HG02798 (cell line): ENCODE results near the gene THAP12.

Experiments used
- ATAC-seq: cut with Tn5 transposase; IDR thresholded peaks from one replicate; pipeline ENCODE4 v1.9.1; 2021; ENCODE audit warnings: mild to moderate bottlenecking; ENCODE audit not compliant: unreplicated experiment, poor library complexity

The THAP12 gene

GRCh38 chr11:76382209-76382608 is 1.3 kb upstream of the THAP12 start:
- ATAC-seq: no peak

- no peak for ATAC-seq
These were observed 564 bp downstream of the THAP12 start for GRCh38 chr11:76380159-76380976.

GRCh38 chr11:76379807-76380158 is 1.1 kb downstream of the THAP12 start:
- no peak for ATAC-seq

GRCh38 chr11:76376746-76377558 is 4.0 kb downstream of the THAP12 start:
- no peak for ATAC-seq

GRCh38 chr11:76371170-76371569 is 9.8 kb downstream of the THAP12 start:
- ATAC-seq: peak; percentile 52

GRCh38 chr11:76369406-76369805 is 11.5 kb downstream of the THAP12 start:
- ATAC-seq: no peak

- ATAC-seq: no peak
These were observed 12.4 kb downstream of the THAP12 start for GRCh38 chr11:76368490-76368889.

- ATAC-seq: no peak
These were observed 15.8 kb downstream of the THAP12 start for GRCh38 chr11:76365038-76365679.

- no peak for ATAC-seq
These were observed 18.2 kb downstream of the THAP12 start for GRCh38 chr11:76362716-76363115.

- no peak for ATAC-seq
These were observed 19.2 kb downstream of the THAP12 start for GRCh38 chr11:76361776-76362175.

- ATAC-seq: no peak
These were observed 19.6 kb downstream of the THAP12 start for GRCh38 chr11:76361374-76361773.

GRCh38 chr11:76355172-76355571 is 25.8 kb downstream of the THAP12 start:
- no peak for ATAC-seq

- ATAC-seq: no peak
These were observed 32.6 kb downstream of the THAP12 start for GRCh38 chr11:76348348-76348747.

- ATAC-seq: no peak
These were observed 33.5 kb downstream of the THAP12 start for GRCh38 chr11:76347466-76347865.

GRCh38 chr11:76339221-76339620 is 41.7 kb downstream of the THAP12 start:
- no peak for ATAC-seq

- no peak for ATAC-seq
These were observed 43.0 kb downstream of the THAP12 start for GRCh38 chr11:76337923-76338322.

GRCh38 chr11:76337469-76337868 is 43.5 kb downstream of the THAP12 start:
- ATAC-seq: no peak

- no peak for ATAC-seq
These were observed 44.3 kb downstream of the THAP12 start for GRCh38 chr11:76336597-76336996.

- no peak for ATAC-seq
These were observed 45.1 kb downstream of the THAP12 start for GRCh38 chr11:76335842-76336241.

GRCh38 chr11:76334826-76335389 is 46.0 kb downstream of the THAP12 start:
- no peak for ATAC-seq

- no peak for ATAC-seq
These were observed 50.3 kb downstream of the THAP12 start for GRCh38 chr11:76330651-76331050.
